Measurements from ENCODE around the gene SLC24A3. TPM values are rescaled to one million over a fixed set of nuclear protein-coding genes. Genes with fewer than 3 reads are reported as not detected.

SLC24A3 gene
- total RNA-seq, 1 donor from 2014 or later: 0.51 TPM

- Mint-ChIP-seq H3K9me3 (no peaks in the 10 kb centered on the region), H3K36me3 (ENCODE audit: low read depth) (no peaks in the 10 kb centered on the region), H3K27me3 (ENCODE audit: low read depth) (peaks cover 89% of the 10 kb centered on the region), H3K4me1 (peaks cover 5% of the 10 kb centered on the region), H3K4me3 (peak overlapping the region; percentile 72), H3K27ac (ENCODE audit: unreplicated experiment) (no peak overlapping the region)
- no peak for DNase-seq (ENCODE audit: low read depth, low spot score)
- no peak for TF ChIP-seq CTCF (conservative IDR thresholded peaks at IDR 0.05)
These were observed 1.2 kb upstream of the SLC24A3 start for GRCh38 chr20:19211252-19211651.

GRCh38 chr20:19211661-19212468 is 577 bp upstream of the SLC24A3 start:
- DNase-seq (ENCODE audit: low read depth, low spot score): peak; percentile 18
- H3K27ac Mint-ChIP-seq (ENCODE audit: unreplicated experiment): no peak overlapping the region
- peak; percentile 29 for TF ChIP-seq CTCF (conservative IDR thresholded peaks at IDR 0.05)
- no peaks in the 10 kb centered on the region for H3K9me3 Mint-ChIP-seq
- H3K4me3 Mint-ChIP-seq: peak overlapping the region; percentile 72
- no peaks in the 10 kb centered on the region for H3K36me3 Mint-ChIP-seq (ENCODE audit: low read depth)
- H3K27me3 Mint-ChIP-seq (ENCODE audit: low read depth): peaks cover 90% of the 10 kb centered on the region
- peaks cover 5% of the 10 kb centered on the region for H3K4me1 Mint-ChIP-seq

GRCh38 chr20:19212821-19213502 is 520 bp downstream of the SLC24A3 start:
- peak; percentile 67 for TF ChIP-seq CTCF (conservative IDR thresholded peaks at IDR 0.05)
- H3K36me3 Mint-ChIP-seq (ENCODE audit: low read depth): no peaks in the 10 kb centered on the region
- H3K9me3 Mint-ChIP-seq: no peaks in the 10 kb centered on the region
- H3K4me3 Mint-ChIP-seq: peak overlapping the region; percentile 79
- peak; percentile 58 for DNase-seq (ENCODE audit: low read depth, low spot score)
- H3K27ac Mint-ChIP-seq (ENCODE audit: unreplicated experiment): no peak overlapping the region
- peaks cover 5% of the 10 kb centered on the region for H3K4me1 Mint-ChIP-seq
- peaks cover 89% of the 10 kb centered on the region for H3K27me3 Mint-ChIP-seq (ENCODE audit: low read depth)

- Mint-ChIP-seq H3K4me1 (peaks cover 5% of the 10 kb centered on the region), H3K4me3 (peak overlapping the region; percentile 79), H3K9me3 (no peaks in the 10 kb centered on the region), H3K27ac (ENCODE audit: unreplicated experiment) (no peak overlapping the region), H3K36me3 (ENCODE audit: low read depth) (no peaks in the 10 kb centered on the region), H3K27me3 (ENCODE audit: low read depth) (peaks cover 85% of the 10 kb centered on the region)
- no peak for DNase-seq (ENCODE audit: low read depth, low spot score)
- no peak for TF ChIP-seq CTCF (conservative IDR thresholded peaks at IDR 0.05)
These were observed 1.6 kb downstream of the SLC24A3 start for GRCh38 chr20:19213946-19214490.

GRCh38 chr20:19218411-19218810 is 6.0 kb downstream of the SLC24A3 start:
- DNase-seq (ENCODE audit: low read depth, low spot score): no peak
- no peak for TF ChIP-seq CTCF (conservative IDR thresholded peaks at IDR 0.05)
- Mint-ChIP-seq H3K27me3 (ENCODE audit: low read depth) (peaks cover 88% of the 10 kb centered on the region), H3K27ac (ENCODE audit: unreplicated experiment) (no peak overlapping the region), H3K4me1 (peaks cover 5% of the 10 kb centered on the region), H3K36me3 (ENCODE audit: low read depth) (no peaks in the 10 kb centered on the region), H3K9me3 (no peaks in the 10 kb centered on the region), H3K4me3 (no peak overlapping the region)
